Osteocyte (in vitro differentiated cells): ENCODE data around the gene AMZ1. TPM values are rescaled to one million over a fixed set of nuclear protein-coding genes. Genes with fewer than 3 reads are reported as not detected.

Source experiments
- DNase-seq: peaks from one replicate; pipeline ENCODE4 v3.0.0; 2021; ENCODE audit warnings: mixed read lengths; ENCODE audit not compliant: unreplicated experiment; ENCODE audit errors: extremely low spot score
- H3K27ac Mint-ChIP-seq: one replicate; pipeline ENCODE4 v1.8.0; 2021; ENCODE audit warnings: mild to moderate bottlenecking, mixed read lengths; ENCODE audit not compliant: unreplicated experiment
- H3K27me3 Mint-ChIP-seq: one replicate; pipeline ENCODE4 v1.8.0; 2021; ENCODE audit warnings: mixed read lengths; ENCODE audit not compliant: unreplicated experiment
- H3K36me3 Mint-ChIP-seq: one replicate; pipeline ENCODE4 v1.8.0; 2021; ENCODE audit warnings: mixed read lengths; ENCODE audit not compliant: unreplicated experiment
- H3K4me1 Mint-ChIP-seq: one replicate; pipeline ENCODE4 v1.8.0; 2021; ENCODE audit warnings: mixed read lengths; ENCODE audit not compliant: unreplicated experiment
- H3K4me3 Mint-ChIP-seq: one replicate; pipeline ENCODE4 v1.8.0; 2021; ENCODE audit warnings: mild to moderate bottlenecking, moderate library complexity, mixed read lengths; ENCODE audit not compliant: unreplicated experiment
- H3K9me3 Mint-ChIP-seq: one replicate; pipeline ENCODE4 v1.8.0; 2021; ENCODE audit warnings: mixed read lengths; ENCODE audit not compliant: unreplicated experiment
- CTCF ChIP-seq: fragments of 200-600 bp; sonication (generic); IDR thresholded peaks from 2 replicates; pipeline ENCODE4 v1.5.0; 2021; ENCODE audit warnings: antibody characterized with exemption, mild to moderate bottlenecking, moderate library complexity
- total RNA-seq: library from RNA; stranded (reverse); gene quantifications from 2 replicates; pipeline ENCODE4 v1.2.1, GENCODE V29; 2021

The AMZ1 gene
- total RNA-seq, 1 donor from 2014 or later = 5.8 TPM

- Mint-ChIP-seq H3K9me3 (no peaks in the 10 kb centered on the region), H3K36me3 (peaks cover 16% of the 10 kb centered on the region), H3K4me1 (peaks cover 8% of the 10 kb centered on the region), H3K27me3 (no peaks in the 10 kb centered on the region), H3K27ac (no peak overlapping the region), H3K4me3 (no peak overlapping the region)
- DNase-seq = no peak
- TF ChIP-seq CTCF = peak; percentile 16
Observed at GRCh38 chr7:2661602-2662272, 26.3 kb upstream of the AMZ1 start.

- H3K4me1 Mint-ChIP-seq = peaks cover 9% of the 10 kb centered on the region
- DNase-seq = no peak
- H3K27ac Mint-ChIP-seq = no peak overlapping the region
- no peaks in the 10 kb centered on the region for H3K9me3 Mint-ChIP-seq
- peaks cover 11% of the 10 kb centered on the region for H3K36me3 Mint-ChIP-seq
- no peak overlapping the region for H3K4me3 Mint-ChIP-seq
- TF ChIP-seq CTCF = no peak
- H3K27me3 Mint-ChIP-seq = no peaks in the 10 kb centered on the region
Observed at GRCh38 chr7:2662273-2663120, 25.5 kb upstream of the AMZ1 start.

GRCh38 chr7:2663121-2663886 is 24.7 kb upstream of the AMZ1 start:
- Mint-ChIP-seq H3K9me3 (no peaks in the 10 kb centered on the region), H3K4me3 (no peak overlapping the region), H3K4me1 (peaks cover 9% of the 10 kb centered on the region), H3K27me3 (no peaks in the 10 kb centered on the region), H3K27ac (peak overlapping the region; percentile 27), H3K36me3 (peaks cover 10% of the 10 kb centered on the region)
- no peak for TF ChIP-seq CTCF
- no peak for DNase-seq

GRCh38 chr7:2663960-2664359 is 24.0 kb upstream of the AMZ1 start:
- H3K27ac Mint-ChIP-seq = peak overlapping the region; percentile 27

More at GRCh38 chr7:2663960-2664359, 24.0 kb upstream of the AMZ1 start:
- no peak for DNase-seq
- no peak overlapping the region for H3K4me3 Mint-ChIP-seq
- H3K4me1 Mint-ChIP-seq = peaks cover 9% of the 10 kb centered on the region
- H3K9me3 Mint-ChIP-seq = no peaks in the 10 kb centered on the region
- H3K36me3 Mint-ChIP-seq = peaks cover 8% of the 10 kb centered on the region
- no peaks in the 10 kb centered on the region for H3K27me3 Mint-ChIP-seq
- TF ChIP-seq CTCF = no peak
